ENCODE results near the gene TMEM38B.
A peak's percentile ranks its signal among the peaks of the same experiment; 100 is the strongest.

DNA sequence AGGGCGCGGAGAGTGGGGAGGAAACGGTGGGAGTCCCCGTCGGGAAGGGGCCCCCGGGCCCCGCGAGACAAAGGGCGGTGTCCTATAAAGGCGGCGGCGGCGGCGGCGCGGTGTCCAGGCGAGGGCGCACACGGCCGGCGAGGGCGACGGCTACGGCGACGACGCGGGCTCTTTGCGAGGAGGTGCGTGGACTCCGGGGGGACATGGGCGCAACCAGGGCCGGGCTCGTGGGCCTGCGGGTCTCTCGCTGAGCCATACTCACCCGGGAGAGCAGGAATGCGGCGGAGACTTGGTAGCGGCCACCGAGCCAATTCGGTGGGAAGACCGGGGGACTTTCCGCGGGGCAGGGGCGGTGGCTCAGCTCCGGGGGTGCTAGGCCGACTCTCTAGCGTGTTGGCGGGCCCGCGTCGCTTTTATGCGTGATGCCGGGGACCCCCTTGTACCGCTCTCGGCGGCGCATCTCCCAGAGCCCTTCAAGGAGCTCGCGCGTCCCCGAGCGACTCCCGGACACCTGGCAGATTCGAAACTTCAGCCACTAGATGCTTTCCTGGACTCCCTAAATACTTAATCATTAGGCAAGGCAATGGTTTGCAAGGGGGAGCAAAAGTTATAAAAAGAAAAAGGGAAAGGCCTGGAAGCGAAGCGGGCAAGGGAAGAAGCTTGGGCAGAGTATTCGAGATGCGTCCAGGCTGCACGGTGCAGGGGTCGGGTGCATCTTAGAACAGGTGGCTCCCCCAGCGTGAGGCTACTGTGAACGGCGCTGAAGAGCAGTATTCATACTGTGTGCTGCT is 38.0 kb upstream of the TMEM38B start:
- TF ChIP-seq, protein P1, sequence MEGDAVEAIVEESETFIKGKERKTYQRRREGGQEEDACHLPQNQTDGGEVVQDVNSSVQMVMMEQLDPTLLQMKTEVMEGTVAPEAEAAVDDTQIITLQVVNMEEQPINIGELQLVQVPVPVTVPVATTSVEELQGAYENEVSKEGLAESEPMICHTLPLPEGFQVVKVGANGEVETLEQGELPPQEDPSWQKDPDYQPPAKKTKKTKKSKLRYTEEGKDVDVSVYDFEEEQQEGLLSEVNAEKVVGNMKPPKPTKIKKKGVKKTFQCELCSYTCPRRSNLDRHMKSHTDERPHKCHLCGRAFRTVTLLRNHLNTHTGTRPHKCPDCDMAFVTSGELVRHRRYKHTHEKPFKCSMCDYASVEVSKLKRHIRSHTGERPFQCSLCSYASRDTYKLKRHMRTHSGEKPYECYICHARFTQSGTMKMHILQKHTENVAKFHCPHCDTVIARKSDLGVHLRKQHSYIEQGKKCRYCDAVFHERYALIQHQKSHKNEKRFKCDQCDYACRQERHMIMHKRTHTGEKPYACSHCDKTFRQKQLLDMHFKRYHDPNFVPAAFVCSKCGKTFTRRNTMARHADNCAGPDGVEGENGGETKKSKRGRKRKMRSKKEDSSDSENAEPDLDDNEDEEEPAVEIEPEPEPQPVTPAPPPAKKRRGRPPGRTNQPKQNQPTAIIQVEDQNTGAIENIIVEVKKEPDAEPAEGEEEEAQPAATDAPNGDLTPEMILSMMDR (IDR thresholded peaks at IDR 0.05; ENCODE audit: extremely low read depth in 1 of 2, insufficient read depth in 1 of 2, low read depth in 1 of 2, low read length in 2 of 2), result peak in 1 of 2 donors; percentile 16
- TF ChIP-seq EZH2 (IDR thresholded peaks at IDR 0.05; ENCODE audit: borderline replicate concordance, low read depth, low read length, severe bottlenecking), result peak; percentile 48
- TF ChIP-seq, protein P2, sequence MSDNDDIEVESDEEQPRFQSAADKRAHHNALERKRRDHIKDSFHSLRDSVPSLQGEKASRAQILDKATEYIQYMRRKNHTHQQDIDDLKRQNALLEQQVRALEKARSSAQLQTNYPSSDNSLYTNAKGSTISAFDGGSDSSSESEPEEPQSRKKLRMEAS (IDR thresholded peaks at IDR 0.05; ENCODE audit: insufficient read depth, insufficient read length), result no peak
